Adrenal gland (tissue), 12 donors: Measurements from ENCODE around the gene NTF3. TPM values are rescaled to one million over a fixed set of nuclear protein-coding genes. Genes with fewer than 3 reads are reported as not detected.

Source experiments
- DNase-seq, 7 donors: peaks; one replicate each; pipeline ENCODE4 v3.0.0-alpha.2; 2019 to 2020
- H3K27ac ChIP-seq, 5 donors: fragments of 200-600 bp; sonication (generic) in 4 of 5; 1 replicate in 3 of 5; 2 replicates in 2 of 5; pipeline versions ENCODE4 v1.5.1 to v1.8.0; 2016 to 2020; ENCODE audit warnings: mild to moderate bottlenecking in 1 of 5
- H3K27me3 ChIP-seq: fragments of 200-600 bp; 2 replicates; pipeline ENCODE4 v1.8.0; 2021
- H3K36me3 ChIP-seq, 2 donors: fragments of 200-600 bp; replicated peaks in 1 of 2; 1 replicate in 1 of 2; 2 replicates in 1 of 2; pipeline versions ENCODE4 v1.5.1 to v1.8.0; 2018 to 2022
- H3K4me1 ChIP-seq, 2 donors: fragments of 200-600 bp; replicated peaks in 1 of 2; 1 replicate in 1 of 2; 2 replicates in 1 of 2; pipeline versions ENCODE4 v1.5.1 to v1.8.0; 2018 to 2021
- H3K4me3 ChIP-seq, 4 donors: fragments of 200-600 bp; sonication (generic) in 3 of 4; one replicate each; pipeline ENCODE4 v1.5.1; 2016 to 2018
- H3K9me3 ChIP-seq, 3 donors: fragments of 200-600 bp; sonication (generic) in 1 of 3; replicated peaks in 1 of 3; 1 replicate in 2 of 3; 2 replicates in 1 of 3; pipeline versions ENCODE4 v1.5.1 to v1.8.0; 2016 to 2021
- POLR2A ChIP-seq, 2 donors: fragments of 450-650 bp; IDR thresholded peaks; one replicate each; pipeline ENCODE4 v1.6.1; 2017; ENCODE audit warnings: antibody characterized with exemption in 2 of 2, mild to moderate bottlenecking in 2 of 2, moderate library complexity in 1 of 2
- WGBS, 4 donors: extraction: QIAGEN DNeasy Blood & Tissue Kit in 2 of 4; methylation state at CpG; one replicate each; pipeline versions ENCODE4 v1.1.5 to v1.1.7; 2013 to 2017; 5-methylcytosine and 5-hydroxymethylcytosine counted together
- intact Hi-C, 2 donors: fragments of 100-400 bp; cut with DNase I; formaldehyde crosslinking; loops; one replicate each; pipeline versions ENCODE4 v1.14.1 to v1.15.0; 2022 to 2023
- polyA plus RNA-seq, 3 donors: library from polyadenylated mRNA; stranded (reverse); fragments of 200-250 nt in 2 of 3; fragments of 350-450 nt in 1 of 3; fragmentation: Illumina TruSeq in 1 of 3; extraction: RNeasy Lipid Tissue Mini Kit (QIAGEN cat#74804) in 1 of 3; gene quantifications; one replicate each; pipeline ENCODE4 v1.2.3, GENCODE V29; 2013 to 2014
- total RNA-seq, 9 donors: library from RNA; depleted of rRNA in 4 of 9; stranded (reverse); fragments of >200 nt in 4 of 9; fragments of 120-200 nt in 1 of 9; fragmentation: NEBNext Ultra II Directional in 1 of 9; extraction: Animal tissue kit (Norgen Biotek cat#: 25700) in 1 of 9; gene quantifications; one replicate each; pipeline versions ENCODE4 v1.1.0 to v1.2.4, GENCODE V29; 2013 to 2023
- TF ChIP-seq, protein P1 (sequence below), 6 experiments: fragments of 450-650 bp in 4 of 6; fragments of 200-600 bp in 2 of 6; sonication (generic) in 1 of 6; IDR thresholded peaks; 1 replicate in 5 of 6; 2 replicates in 1 of 6; pipeline versions ENCODE4 v1.5.1 to v1.8.0; 2016 to 2021; ENCODE audit warnings: antibody characterized with exemption in 6 of 6, mild to moderate bottlenecking in 2 of 6, moderate library complexity in 1 of 6
- donor health status: healthy with polysubstance abuse.
- donor health status: Bipolar disorder and iron deficiency.
- donor health status: DM: yes; HTN: yes; CAD: no.
- donor health status: DM: no; HTN: no; CAD: no.
- donor health status: DM: no; HTN: no; CAD: no.
- donor health status: DM: yes; HTN: yes; CAD: no.

Gene NTF3
- total and polyA plus RNA-seq, 12 donors: 0.28 to 2.9 (median 0.73) TPM; not detected in 2

DNA sequence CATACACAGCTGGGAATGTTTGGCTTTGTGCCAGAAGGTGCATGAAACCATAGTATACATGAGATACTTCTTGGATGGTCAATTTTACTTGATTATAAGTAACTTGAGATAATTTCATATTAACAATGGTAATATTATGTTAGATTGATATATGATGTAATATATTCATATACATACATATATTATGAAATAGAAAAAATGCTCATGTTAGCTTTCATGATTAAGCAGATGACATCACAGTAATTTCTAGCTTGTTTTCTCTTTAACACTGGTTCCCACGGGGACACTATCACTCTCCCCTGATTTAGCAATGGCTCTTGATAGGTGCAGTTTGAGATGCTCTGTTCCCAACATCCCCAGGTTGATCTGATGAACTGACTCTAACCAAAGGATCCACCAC lies 35.4 kb upstream of the NTF3 start:
- H3K27me3 ChIP-seq: no peaks in the 10 kb centered on the region
- no peak overlapping the region for H3K4me3 ChIP-seq
- H3K9me3 ChIP-seq: no peaks in the 10 kb centered on the region
- 72 to 89% (median 74%) methylated on average over 1 of the region's 1 CpG for WGBS, 4 donors
- no peak overlapping the region for H3K27ac ChIP-seq
- H3K36me3 ChIP-seq: no peaks in the 10 kb centered on the region
- no peak for DNase-seq
- TF ChIP-seq POLR2A (IDR thresholded peaks at IDR 0.05): no peak
- TF ChIP-seq, protein P1, sequence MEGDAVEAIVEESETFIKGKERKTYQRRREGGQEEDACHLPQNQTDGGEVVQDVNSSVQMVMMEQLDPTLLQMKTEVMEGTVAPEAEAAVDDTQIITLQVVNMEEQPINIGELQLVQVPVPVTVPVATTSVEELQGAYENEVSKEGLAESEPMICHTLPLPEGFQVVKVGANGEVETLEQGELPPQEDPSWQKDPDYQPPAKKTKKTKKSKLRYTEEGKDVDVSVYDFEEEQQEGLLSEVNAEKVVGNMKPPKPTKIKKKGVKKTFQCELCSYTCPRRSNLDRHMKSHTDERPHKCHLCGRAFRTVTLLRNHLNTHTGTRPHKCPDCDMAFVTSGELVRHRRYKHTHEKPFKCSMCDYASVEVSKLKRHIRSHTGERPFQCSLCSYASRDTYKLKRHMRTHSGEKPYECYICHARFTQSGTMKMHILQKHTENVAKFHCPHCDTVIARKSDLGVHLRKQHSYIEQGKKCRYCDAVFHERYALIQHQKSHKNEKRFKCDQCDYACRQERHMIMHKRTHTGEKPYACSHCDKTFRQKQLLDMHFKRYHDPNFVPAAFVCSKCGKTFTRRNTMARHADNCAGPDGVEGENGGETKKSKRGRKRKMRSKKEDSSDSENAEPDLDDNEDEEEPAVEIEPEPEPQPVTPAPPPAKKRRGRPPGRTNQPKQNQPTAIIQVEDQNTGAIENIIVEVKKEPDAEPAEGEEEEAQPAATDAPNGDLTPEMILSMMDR (IDR thresholded peaks at IDR 0.05): no peak
- no peaks in the 10 kb centered on the region for H3K4me1 ChIP-seq
- intact Hi-C loops: no loop called here

DNA sequence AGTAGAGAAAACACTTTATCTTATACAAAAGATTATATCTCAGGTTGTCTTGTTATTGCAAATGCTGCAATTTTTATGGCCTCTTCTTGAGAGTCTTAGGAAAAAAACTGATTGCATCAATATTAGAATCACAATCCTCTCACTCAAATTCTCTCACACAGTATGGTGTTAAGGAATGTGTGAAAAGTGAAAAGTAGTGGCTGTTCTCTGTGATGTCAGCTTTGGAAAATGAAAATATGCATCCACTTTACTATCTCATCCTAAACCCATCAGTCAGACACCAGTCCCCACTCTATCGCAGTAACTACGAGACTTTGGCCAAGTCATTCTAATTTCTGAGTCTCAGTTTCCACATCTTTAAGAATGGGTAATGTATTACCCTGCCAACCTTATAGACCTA lies 32.6 kb upstream of the NTF3 start:
- Histone ChIP-seq H3K4me3 (no peak overlapping the region), H3K36me3 (no peaks in the 10 kb centered on the region), H3K27me3 (no peaks in the 10 kb centered on the region), H3K27ac (no peak overlapping the region), H3K9me3 (no peaks in the 10 kb centered on the region), H3K4me1 (no peaks in the 10 kb centered on the region)
- TF ChIP-seq POLR2A (IDR thresholded peaks at IDR 0.05): no peak
- TF ChIP-seq, protein P1 (IDR thresholded peaks at IDR 0.05): no peak
- WGBS, 4 donors: 68 to 89% (median 84%) methylated on average over 2 of the region's 2 CpGs
- DNase-seq: no peak
- intact Hi-C loops: no loop called here

GRCh38 chr12:5402009-5402935 lies 29.6 kb upstream of the NTF3 start:
- Histone ChIP-seq H3K4me1 (no peaks in the 10 kb centered on the region), H3K36me3 (no peaks in the 10 kb centered on the region), H3K27me3 (no peaks in the 10 kb centered on the region), H3K4me3 (no peak overlapping the region), H3K27ac (no peak overlapping the region), H3K9me3 (no peaks in the 10 kb centered on the region)
- intact Hi-C loops: no loop called here
- DNase-seq: no peak
- 52 to 71% (median 62%) methylated on average over 8 of the region's 8 CpGs for WGBS, 4 donors
- TF ChIP-seq, protein P1 (IDR thresholded peaks at IDR 0.05): no peak

GRCh38 chr12:5403411-5403810 lies 28.5 kb upstream of the NTF3 start:
- intact Hi-C loops: no loop called here
- H3K9me3 ChIP-seq: no peaks in the 10 kb centered on the region
- H3K4me1 ChIP-seq: no peaks in the 10 kb centered on the region
- no peak for TF ChIP-seq POLR2A (IDR thresholded peaks at IDR 0.05)
- TF ChIP-seq, protein P1 (IDR thresholded peaks at IDR 0.05): no peak
- WGBS, 4 donors: 31 to 47% (median 39%) methylated on average over 3 of the region's 3 CpGs
- no peak for DNase-seq
- no peak overlapping the region for H3K27ac ChIP-seq
- no peaks in the 10 kb centered on the region for H3K36me3 ChIP-seq
- H3K4me3 ChIP-seq: no peak overlapping the region
- H3K27me3 ChIP-seq: no peaks in the 10 kb centered on the region
